ENCODE data around the gene PREP.

Gene PREP

GRCh38 chr6:105304825-105305224 is 98.1 kb downstream of the PREP start:
- no peaks in the 10 kb centered on the region for H3K27me3 ChIP-seq (ENCODE audit: insufficient read depth, poor library complexity, severe bottlenecking)
- TF ChIP-seq POLR2AphosphoS5 (IDR thresholded peaks at IDR 0.05; ENCODE audit: low read depth) (no peak), CTCF (IDR thresholded peaks at IDR 0.05; ENCODE audit: insufficient read depth, low read length) (no peak), REST (IDR thresholded peaks at IDR 0.05; ENCODE audit: insufficient replicate concordance, low read depth) (no peak), GABPA (IDR thresholded peaks at IDR 0.05; ENCODE audit: low read depth) (no peak), SPI1 (IDR thresholded peaks at IDR 0.05; ENCODE audit: borderline replicate concordance, low read depth) (no peak)
- H3K4me3 ChIP-seq (replicated peaks; ENCODE audit: insufficient read depth, low read length): no peak overlapping the region
- H3K27ac ChIP-seq (replicated peaks): no peak overlapping the region
- no peak for DNase-seq (ENCODE audit: low read depth in 1 of 2, low spot score in 1 of 2)

- DNase-seq (ENCODE audit: low read depth in 1 of 2, low spot score in 1 of 2): no peak
- no peak overlapping the region for H3K27ac ChIP-seq (replicated peaks)
- H3K4me3 ChIP-seq (replicated peaks; ENCODE audit: insufficient read depth, low read length): no peak overlapping the region
- no peak for TF ChIP-seq GABPA (IDR thresholded peaks at IDR 0.05; ENCODE audit: low read depth)
- no peak for TF ChIP-seq POLR2AphosphoS5 (IDR thresholded peaks at IDR 0.05; ENCODE audit: low read depth)
- no peak for TF ChIP-seq SPI1 (IDR thresholded peaks at IDR 0.05; ENCODE audit: borderline replicate concordance, low read depth)
- TF ChIP-seq REST (IDR thresholded peaks at IDR 0.05; ENCODE audit: insufficient replicate concordance, low read depth): no peak
- TF ChIP-seq CTCF (IDR thresholded peaks at IDR 0.05; ENCODE audit: insufficient read depth, low read length): no peak
- no peaks in the 10 kb centered on the region for H3K27me3 ChIP-seq (ENCODE audit: insufficient read depth, poor library complexity, severe bottlenecking)
Observed at GRCh38 chr6:105304366-105304765, 98.5 kb downstream of the PREP start.

- TF ChIP-seq GABPA (IDR thresholded peaks at IDR 0.05; ENCODE audit: low read depth) (no peak), REST (IDR thresholded peaks at IDR 0.05; ENCODE audit: insufficient replicate concordance, low read depth) (no peak), SPI1 (IDR thresholded peaks at IDR 0.05; ENCODE audit: borderline replicate concordance, low read depth) (no peak), POLR2AphosphoS5 (IDR thresholded peaks at IDR 0.05; ENCODE audit: low read depth) (no peak), CTCF (IDR thresholded peaks at IDR 0.05; ENCODE audit: insufficient read depth, low read length) (no peak)
- no peaks in the 10 kb centered on the region for H3K27me3 ChIP-seq (ENCODE audit: insufficient read depth, poor library complexity, severe bottlenecking)
- H3K4me3 ChIP-seq (replicated peaks; ENCODE audit: insufficient read depth, low read length): no peak overlapping the region
- DNase-seq (ENCODE audit: low read depth in 1 of 2, low spot score in 1 of 2): no peak
- H3K27ac ChIP-seq (replicated peaks): no peak overlapping the region
Observed at GRCh38 chr6:105302617-105303128, 100.2 kb downstream of the PREP start.
